ENCODE data around the gene ZKSCAN3. TPM values are rescaled to one million over a fixed set of nuclear protein-coding genes. Genes with fewer than 3 reads are reported as not detected.
"Not testable (repeated sequence)": the region's sequence is repeated elsewhere in the genome, so short reads cannot be mapped to it uniquely, and the experiment has no call there.

ZKSCAN3 gene
- total RNA-seq, 2 donors from 2014 or later, result 2.3 to 3.7 TPM

DNA sequence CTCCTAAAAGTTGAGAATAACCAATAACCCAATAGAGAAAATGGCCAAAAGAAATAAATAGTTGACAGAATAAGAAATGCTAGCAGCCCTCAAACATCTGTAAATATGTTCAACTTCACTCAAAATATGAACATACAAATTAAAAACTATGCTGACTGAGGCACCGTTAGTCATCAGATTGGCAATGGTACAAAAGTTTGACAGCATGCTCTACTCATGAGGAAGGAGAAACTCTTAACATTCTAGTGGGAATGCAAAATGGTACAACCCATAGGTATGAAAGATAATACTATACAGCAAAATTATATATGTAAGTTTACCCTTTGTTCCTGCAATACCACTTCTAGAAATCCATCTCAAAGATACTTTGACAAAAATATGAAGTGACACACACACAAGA is 51.4 kb downstream of the ZKSCAN3 start:
- Histone ChIP-seq H3K4me1 (peaks cover 0 to 13% of the 10 kb centered on the region in 2 donors), H3K27me3 (no peaks in the 10 kb centered on the region)
- TF ChIP-seq, protein P1, sequence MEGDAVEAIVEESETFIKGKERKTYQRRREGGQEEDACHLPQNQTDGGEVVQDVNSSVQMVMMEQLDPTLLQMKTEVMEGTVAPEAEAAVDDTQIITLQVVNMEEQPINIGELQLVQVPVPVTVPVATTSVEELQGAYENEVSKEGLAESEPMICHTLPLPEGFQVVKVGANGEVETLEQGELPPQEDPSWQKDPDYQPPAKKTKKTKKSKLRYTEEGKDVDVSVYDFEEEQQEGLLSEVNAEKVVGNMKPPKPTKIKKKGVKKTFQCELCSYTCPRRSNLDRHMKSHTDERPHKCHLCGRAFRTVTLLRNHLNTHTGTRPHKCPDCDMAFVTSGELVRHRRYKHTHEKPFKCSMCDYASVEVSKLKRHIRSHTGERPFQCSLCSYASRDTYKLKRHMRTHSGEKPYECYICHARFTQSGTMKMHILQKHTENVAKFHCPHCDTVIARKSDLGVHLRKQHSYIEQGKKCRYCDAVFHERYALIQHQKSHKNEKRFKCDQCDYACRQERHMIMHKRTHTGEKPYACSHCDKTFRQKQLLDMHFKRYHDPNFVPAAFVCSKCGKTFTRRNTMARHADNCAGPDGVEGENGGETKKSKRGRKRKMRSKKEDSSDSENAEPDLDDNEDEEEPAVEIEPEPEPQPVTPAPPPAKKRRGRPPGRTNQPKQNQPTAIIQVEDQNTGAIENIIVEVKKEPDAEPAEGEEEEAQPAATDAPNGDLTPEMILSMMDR (IDR thresholded peaks at IDR 0.05), result no peak

GRCh38 chr6:28402197-28402596 is 52.5 kb downstream of the ZKSCAN3 start:
- H3K4me3 ChIP-seq, result no peak overlapping the region
- no peak for DNase-seq (ENCODE audit: low spot score)
- H3K27ac ChIP-seq, result no peak overlapping the region
- no peaks in the 10 kb centered on the region for H3K9me3 ChIP-seq
- TF ChIP-seq, protein P1 (IDR thresholded peaks at IDR 0.05), result no peak
- H3K36me3 ChIP-seq, result no peaks in the 10 kb centered on the region
- no peaks in the 10 kb centered on the region for H3K27me3 ChIP-seq
- H3K4me1 ChIP-seq, result peaks cover 0 to 11% of the 10 kb centered on the region in 2 donors

More for the DNA sequence above, 51.4 kb downstream of the ZKSCAN3 start:
- H3K36me3 ChIP-seq, result no peaks in the 10 kb centered on the region
- H3K27ac ChIP-seq, result no peak overlapping the region
- DNase-seq (ENCODE audit: low spot score), result no peak
- H3K9me3 ChIP-seq, result no peaks in the 10 kb centered on the region
- no peak overlapping the region for H3K4me3 ChIP-seq

DNA sequence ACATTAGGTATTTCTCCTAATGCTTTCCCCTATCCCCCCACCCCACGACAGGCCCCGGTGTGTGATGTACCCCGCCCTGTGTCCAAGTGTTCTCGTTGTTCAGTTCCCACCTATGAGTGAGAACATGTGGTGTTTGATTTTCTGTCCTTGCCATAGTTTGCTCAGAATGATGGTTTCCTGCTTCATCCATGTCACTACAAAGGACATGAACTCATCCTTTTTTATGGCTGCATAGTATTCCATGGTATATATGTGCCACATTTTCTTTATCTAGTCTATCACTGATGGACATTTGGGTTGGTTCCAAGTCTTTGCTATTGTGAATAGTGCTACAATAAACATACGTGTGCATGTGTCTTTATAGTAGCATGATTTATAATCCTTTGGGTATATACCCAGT is 54.2 kb downstream of the ZKSCAN3 start:
- H3K36me3 ChIP-seq; H3K27ac ChIP-seq; DNase-seq (ENCODE audit: low spot score); H3K9me3 ChIP-seq; H3K4me3 ChIP-seq; H3K4me1 ChIP-seq; H3K27me3 ChIP-seq: not testable (repeated sequence)

DNA sequence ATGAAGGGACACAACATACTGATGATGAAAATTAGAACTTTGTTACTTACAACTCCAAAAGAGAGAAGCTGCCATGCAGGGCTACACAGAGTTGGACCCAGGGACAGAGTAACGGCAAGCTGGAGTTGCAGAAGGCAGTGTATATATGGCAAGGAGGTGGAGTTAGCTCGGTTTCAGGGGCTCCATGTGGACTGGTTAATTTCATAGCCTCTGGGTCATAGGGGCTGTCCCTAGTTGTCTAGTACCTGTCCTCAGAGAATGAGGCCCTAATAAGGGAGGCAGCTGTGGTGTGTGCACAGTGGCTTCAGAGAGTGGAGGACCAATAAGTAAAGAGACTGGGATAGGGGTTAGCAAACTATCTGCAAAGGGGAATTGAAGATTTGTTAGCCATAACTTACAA is 57.7 kb downstream of the ZKSCAN3 start:
- DNase-seq (ENCODE audit: low spot score), result no peak
- Histone ChIP-seq H3K4me1 (no peaks in the 10 kb centered on the region), H3K27ac (no peak overlapping the region), H3K9me3 (no peaks in the 10 kb centered on the region), H3K4me3 (no peak overlapping the region), H3K27me3 (no peaks in the 10 kb centered on the region), H3K36me3 (no peaks in the 10 kb centered on the region)
- TF ChIP-seq, protein P1 (IDR thresholded peaks at IDR 0.05), result no peak

DNA sequence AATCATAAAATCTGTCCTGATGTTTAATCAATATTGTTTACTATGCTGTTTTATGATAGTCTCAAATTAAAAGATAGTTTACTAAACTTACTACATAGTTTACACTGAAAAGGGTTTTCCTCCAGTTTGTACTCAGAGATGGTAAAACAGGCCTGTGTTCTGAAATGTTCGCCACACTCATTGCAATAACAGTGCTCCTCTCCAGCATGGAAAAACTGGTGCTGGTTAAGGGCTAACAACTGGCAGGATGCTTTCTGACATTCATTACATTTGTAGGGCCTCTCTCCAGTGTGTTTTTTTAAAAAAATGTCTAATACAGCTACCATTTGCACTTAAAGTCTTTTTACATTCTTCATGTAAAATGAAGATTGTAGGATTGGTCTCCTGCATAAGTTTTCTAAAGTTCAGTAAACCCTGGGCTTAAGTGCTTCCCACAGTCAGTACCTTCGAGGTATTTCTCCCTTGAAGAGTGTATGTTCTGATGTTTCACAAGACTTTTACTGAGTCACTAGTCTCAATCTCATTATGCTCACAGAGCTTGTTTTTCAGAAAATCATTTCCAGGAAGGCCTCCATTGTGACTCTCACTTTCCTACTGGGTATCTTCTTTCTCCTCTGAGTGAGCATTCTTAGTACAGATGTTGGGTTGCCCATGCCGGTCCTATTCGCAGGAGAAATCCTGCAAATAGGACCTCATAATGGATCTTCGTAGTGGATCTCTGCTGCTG is 58.5 kb downstream of the ZKSCAN3 start:
- Histone ChIP-seq H3K4me1 (no peaks in the 10 kb centered on the region), H3K36me3 (no peaks in the 10 kb centered on the region), H3K9me3 (no peaks in the 10 kb centered on the region), H3K4me3 (no peak overlapping the region), H3K27me3 (no peaks in the 10 kb centered on the region), H3K27ac (no peak overlapping the region)
- no peak for DNase-seq (ENCODE audit: low spot score)
- TF ChIP-seq, protein P1 (IDR thresholded peaks at IDR 0.05), result no peak

- Histone ChIP-seq H3K36me3 (no peaks in the 10 kb centered on the region), H3K27me3 (no peaks in the 10 kb centered on the region), H3K4me3 (no peak overlapping the region), H3K4me1 (no peaks in the 10 kb centered on the region), H3K9me3 (no peaks in the 10 kb centered on the region), H3K27ac (no peak overlapping the region)
- no peak for DNase-seq (ENCODE audit: low spot score)
- TF ChIP-seq, protein P1 (IDR thresholded peaks at IDR 0.05), result no peak
Observed at GRCh38 chr6:28410767-28411166, 61.0 kb downstream of the ZKSCAN3 start.
